ENCODE measurements around the gene PKN2.

DNA sequence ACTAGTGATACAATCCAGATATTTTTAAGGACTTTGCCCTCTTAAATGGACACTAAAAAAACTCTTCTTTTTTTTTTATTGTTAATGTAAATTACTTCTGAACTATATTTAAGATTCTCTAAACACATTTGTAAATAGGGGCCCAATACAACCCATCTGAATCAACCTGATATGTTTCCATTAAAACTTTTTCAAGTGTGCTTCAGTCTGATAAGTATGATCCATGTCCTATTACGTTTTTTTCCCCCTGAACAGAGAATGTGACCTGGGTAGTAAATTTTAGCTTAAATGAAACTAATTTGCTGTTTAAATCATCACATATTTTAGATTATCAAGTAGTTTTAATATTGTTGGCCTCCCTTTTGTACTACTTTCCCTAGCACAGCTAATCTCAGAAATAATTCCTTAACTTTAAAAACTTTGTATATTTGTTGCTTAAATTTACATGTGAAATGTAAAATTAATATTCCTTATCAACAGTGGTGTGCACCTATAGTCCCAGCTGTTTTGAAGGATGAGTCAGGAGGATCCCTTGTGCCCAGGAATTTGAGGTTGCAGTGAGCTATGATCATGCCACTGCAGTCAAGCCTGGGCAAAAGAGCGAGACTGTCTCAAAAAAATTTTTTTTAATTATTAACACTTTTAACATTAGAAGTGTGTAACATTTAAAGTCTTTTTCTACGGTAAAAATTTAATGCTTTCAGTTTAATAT, 3.0 kb upstream of the PKN2 start:
- TF ChIP-seq, protein P1, sequence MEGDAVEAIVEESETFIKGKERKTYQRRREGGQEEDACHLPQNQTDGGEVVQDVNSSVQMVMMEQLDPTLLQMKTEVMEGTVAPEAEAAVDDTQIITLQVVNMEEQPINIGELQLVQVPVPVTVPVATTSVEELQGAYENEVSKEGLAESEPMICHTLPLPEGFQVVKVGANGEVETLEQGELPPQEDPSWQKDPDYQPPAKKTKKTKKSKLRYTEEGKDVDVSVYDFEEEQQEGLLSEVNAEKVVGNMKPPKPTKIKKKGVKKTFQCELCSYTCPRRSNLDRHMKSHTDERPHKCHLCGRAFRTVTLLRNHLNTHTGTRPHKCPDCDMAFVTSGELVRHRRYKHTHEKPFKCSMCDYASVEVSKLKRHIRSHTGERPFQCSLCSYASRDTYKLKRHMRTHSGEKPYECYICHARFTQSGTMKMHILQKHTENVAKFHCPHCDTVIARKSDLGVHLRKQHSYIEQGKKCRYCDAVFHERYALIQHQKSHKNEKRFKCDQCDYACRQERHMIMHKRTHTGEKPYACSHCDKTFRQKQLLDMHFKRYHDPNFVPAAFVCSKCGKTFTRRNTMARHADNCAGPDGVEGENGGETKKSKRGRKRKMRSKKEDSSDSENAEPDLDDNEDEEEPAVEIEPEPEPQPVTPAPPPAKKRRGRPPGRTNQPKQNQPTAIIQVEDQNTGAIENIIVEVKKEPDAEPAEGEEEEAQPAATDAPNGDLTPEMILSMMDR (IDR thresholded peaks at IDR 0.05): no peak
- TF ChIP-seq POLR2A (IDR thresholded peaks at IDR 0.05): no peak

Measured in testis (tissue), 2 donors.